A204.1 (cell line): ENCODE data around the gene CNOT1.

Source experiments
- FAIRE-seq: peaks from 2 replicates; lab custom pipeline; 2012; peaks lifted over from hg19 to GRCh38; lab: Jason Lieb, UNC

The CNOT1 gene

DNA sequence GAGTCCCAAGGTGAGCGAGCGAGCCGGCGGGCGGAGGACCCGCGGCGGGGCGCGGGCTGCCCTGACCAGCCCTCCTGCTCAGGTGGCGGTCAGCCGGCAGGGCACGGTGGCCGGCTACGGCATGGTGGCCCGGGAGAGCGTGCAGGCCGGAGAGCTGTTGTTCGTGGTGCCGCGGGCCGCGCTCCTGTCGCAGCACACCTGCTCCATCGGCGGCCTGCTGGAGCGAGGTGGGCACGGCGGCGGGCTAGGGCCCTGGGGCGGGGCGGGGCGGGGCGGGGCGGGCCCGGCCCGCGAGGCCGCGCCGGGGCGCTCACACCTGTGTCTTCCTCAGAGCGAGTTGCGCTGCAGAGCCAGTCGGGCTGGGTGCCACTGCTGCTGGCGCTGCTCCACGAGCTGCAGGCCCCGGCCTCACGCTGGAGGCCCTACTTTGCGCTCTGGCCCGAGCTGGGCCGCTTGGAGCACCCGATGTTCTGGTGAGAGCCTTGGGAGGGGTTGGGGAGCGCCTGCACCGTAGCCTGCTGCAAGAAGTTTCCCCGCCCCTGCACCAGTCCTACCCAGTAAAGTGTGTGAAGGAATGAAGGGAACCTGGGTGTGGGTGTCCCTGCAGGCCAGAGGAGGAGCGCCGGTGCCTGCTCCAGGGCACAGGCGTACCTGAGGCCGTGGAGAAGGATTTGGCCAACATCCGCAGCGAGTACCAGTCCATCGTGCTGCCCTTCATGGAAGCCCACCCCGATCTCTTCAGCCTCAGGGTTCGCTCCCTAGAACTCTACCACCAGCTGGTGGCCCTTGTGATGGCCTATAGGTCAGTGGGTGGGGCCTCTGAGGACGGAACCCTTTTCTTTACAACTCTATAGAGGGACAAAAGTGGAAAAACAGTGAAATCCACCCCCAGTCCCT lies 113.5 kb downstream of the CNOT1 start:
- no peak for FAIRE-seq

GRCh38 chr16:58515125-58515870 lies 114.3 kb downstream of the CNOT1 start, which contains the start of gene SETD6:
Gene SETD6, plus strand, starts transcription at chr16:58515517. Its CDS starts 21 bp downstream, at chr16:58515538.
- FAIRE-seq: no peak

DNA sequence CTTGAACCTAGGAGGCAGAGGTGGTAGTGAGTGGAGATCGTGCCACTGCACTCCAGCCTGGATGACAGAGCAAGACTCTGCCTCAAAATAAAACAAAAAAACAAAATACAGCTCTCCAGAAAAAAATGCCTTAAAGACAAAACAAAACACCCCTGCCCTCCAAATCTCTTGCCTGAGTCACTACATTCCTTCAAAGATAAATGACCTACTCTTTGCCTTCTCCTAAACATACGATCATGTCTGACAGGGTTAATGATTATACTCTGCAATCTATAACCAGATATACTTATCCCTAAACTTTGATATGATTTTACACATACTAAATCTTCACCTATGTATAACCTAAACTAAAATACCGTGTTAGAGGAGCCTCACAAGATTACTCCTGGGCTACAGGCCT lies 115.8 kb downstream of the CNOT1 start:
- no peak for FAIRE-seq

DNA sequence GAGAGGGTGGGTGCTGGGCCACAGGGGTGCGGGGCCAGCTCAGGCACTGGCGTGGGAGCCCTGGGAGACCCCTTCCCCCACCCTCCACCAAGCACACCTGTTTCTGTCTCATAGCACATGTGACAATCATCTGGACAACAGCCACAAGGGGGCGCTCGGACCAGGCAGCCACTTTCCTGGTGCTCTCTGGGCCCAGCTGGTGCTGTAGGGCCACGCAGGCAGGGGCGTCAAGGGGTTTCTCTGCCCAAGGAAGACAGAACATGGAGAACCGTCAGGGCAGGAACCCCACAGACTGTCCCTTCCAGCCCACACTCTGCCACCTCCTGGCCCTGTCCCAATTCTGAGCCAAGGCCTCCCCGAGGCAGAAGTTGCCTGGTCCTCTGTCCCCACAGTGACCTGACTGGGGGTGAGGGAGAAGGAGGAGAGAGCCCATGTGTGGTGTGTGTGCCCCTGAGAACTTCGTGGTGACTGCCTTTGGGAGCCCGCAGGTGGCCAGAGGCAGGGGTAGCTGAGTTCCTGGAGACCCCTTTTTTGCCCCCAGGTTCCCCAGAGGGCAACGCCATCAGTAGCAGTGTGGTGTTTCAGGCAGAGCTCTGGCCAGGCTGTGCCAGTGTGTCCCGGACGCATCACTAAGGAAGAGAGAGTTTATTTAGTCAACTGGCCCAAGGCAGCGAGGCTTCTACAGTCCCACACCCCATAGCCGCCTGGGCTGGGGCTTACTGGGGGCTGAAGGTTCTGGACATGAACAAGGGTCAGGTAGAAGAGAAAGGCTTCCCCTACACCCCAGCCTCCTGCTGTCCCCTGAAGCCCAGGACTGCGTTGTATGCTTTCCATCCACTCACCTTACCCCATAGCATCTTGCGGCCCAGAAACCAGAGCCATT lies 117.5 kb downstream of the CNOT1 start:
- no peak for FAIRE-seq

DNA sequence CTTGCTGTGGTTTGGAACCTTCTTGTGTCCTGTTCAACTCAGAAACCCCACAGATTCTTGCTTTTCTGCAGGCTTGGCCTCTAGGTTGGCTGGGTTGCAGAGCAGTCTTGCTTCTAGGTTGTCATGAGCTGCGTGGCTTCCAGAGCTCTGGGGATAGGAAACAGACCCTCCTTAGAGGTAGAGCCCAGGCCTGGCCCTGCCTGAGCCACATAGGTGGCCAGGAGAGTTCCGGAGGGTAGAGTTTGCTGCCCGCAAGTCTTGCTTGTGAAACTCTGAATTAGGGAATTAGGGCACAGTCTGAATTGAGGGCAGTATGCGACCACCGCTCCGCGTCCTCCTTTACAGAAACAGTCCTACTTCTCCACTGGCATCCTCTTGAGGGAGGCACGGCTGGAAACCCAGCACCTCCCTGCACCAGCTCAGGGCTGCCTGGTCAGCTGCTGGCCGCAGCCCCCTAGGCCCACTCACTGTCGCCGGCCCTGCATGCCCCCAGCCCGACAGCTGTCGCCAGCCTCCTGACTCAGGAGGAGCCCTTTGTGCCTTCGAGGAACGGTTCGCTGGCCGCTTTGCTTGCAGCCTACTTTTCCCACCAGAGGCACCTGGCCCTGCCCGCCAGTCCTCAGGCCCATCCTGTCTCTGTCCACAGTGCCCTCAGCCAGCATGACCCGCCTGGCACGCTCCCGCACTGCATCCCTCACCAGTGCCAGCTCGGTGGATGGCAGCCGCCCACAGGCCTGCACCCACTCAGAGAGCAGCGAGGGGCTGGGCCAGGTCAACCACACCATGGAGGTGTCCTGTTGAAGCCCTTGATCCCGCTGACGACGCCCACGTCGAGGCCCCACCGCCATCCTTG lies 118.6 kb downstream of the CNOT1 start:
- FAIRE-seq: no peak

DNA sequence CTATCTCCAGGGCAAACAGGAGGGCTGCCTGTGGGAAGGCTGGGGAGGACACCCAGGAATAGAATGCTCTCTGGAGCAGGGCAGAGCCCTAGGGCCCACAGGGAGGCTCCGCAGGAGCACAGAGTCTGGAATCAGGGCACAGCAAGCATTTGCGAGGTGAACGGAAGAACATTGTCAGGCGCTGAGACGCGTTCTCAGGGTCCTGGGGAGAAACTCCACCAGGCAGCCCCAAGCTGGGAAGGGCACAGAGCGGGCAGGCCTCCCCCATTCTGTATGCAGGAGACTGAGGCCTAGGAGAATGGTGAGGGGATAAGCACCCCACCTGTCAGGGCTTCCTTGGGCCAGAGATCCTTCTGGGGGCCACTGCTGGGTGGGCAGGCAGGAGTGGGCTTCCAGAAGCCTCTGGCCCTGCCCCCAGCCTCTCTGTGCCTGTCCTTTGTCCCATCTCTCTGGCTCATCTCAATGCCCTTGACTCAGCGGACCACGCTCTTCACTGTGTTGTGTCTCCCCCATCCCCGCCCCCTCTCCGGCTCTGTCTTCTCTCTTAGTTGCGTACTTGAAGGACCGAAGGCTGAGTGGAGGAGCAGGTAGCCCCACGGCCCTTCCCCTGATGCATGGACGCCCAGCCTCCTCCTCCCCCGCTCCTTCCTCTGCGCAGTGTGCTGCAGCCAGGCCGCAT lies 119.4 kb downstream of the CNOT1 start:
- FAIRE-seq: no peak

DNA sequence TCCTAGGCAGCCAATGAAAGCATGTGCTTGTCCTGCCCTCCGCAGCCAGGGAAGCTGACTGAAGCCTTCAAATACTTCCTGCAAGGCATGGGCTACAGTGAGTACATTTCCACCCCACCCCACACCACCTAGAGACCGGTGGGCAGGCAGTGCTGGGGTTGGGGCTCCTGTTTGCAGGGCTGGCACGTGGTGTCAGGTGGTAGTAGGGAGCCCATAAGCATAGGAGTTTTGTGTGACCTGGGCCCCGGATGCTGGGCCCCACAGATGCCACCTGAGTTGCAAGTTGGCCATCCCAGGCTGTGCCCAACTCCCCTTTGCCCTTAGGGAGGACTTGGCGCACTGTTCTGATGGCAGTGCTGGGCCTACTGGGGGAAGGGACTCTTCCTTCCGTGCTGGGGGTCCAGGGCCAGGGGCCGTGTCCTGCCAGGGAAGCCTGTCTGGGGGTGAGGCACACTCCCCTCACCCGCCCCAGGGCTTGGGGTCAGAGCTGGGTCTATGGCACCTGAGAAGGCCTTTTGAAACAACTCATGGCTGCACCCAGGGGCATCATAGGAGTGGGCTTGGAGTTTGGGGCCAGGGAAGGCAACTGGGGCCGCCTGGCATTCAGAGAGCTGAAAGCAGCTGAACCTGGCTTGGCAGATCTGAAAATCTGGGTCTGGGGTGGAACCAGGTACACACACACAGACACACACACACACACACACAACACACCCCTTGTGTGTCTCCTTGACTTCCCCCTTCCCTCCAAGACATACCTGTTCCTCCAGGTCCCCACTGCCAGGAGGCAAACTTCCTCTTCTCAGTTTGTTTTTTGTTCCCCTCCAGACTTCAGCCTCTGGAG lies 120.2 kb downstream of the CNOT1 start:
- FAIRE-seq: no peak

GRCh38 chr16:58508671-58509251 lies 120.9 kb downstream of the CNOT1 start:
- no peak for FAIRE-seq

GRCh38 chr16:58507963-58508670 lies 121.5 kb downstream of the CNOT1 start:
- FAIRE-seq: no peak

DNA sequence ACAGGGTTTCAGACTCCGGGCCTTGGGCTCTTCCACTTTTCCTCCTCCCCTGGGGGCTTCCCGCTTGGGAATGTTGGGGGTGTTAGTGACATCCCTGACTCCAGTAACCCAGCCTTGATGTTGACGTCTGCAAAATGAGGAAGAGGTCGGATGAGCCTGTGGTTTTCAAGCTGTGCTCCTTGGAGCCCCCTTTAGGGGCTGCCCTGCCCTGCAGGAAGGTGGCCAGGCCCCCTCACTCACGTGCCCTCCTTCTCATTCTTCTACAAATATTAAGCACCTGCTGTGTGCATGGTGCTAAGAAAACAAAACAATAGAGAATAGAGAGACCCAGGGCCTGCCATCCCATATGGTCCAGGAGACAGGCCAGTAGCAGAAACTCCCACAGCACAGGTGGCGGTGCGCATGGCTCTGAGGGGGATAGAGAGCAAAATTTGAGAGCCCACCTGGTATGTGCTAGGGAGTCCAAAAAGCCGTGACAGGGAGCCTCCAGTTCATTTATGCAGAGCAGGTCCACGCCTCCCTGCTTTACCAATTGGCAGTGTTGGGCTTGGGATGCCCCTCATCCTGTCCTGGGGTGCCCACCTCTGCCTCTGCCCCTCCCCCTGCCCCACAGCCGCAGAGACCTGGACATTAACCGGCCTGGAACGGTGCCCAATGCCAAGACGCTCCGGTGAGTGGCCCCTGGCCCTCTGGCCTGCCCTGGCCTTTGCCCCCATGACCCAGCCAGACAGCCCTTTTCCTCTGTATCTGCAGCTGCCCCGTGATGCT lies 122.2 kb downstream of the CNOT1 start:
- FAIRE-seq: no peak

- FAIRE-seq: no peak
Measured at GRCh38 chr16:58506241-58507194, 123.1 kb downstream of the CNOT1 start.

DNA sequence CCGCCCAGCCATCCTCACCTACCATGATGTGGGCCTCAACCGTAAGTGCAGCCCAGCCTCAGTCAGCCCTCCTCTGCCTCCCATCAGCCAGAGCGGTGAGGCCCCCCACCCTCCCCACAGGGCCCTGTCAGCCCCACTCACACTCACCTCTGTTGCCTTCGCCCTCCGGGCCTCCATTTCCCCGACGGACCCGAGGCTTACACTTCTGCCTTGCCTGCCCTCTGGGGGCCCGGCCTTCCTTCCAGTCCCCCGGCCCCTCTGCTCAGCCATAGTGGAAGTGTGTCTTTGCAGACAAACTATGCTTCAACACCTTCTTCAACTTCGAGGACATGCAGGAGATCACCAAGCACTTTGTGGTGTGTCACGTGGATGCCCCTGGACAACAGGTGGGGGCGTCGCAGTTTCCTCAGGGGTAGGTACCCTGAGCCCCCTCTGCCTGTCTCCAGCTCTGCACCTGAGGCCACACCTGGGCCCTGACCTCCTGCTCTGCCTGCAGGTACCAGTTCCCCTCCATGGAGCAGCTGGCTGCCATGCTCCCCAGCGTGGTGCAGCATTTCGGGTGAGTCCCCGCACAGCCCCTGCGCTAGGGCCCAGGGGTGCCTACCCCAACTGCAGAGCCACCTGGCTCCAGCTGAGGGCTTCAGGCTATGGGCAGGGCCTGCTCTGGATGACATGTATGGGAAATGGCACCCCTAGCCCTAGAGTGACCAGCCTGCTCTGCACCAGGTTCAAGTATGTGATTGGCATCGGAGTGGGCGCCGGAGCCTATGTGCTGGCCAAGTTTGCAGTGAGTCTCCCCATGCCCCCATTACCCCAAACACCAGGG lies 125.5 kb downstream of the CNOT1 start:
- no peak for FAIRE-seq

- FAIRE-seq: no peak
Measured at GRCh38 chr16:58503166-58503862, 126.3 kb downstream of the CNOT1 start.

- no peak for FAIRE-seq
Measured at GRCh38 chr16:58502217-58502921, 127.3 kb downstream of the CNOT1 start.
